ENCODE measurements around the gene EIF2A. TPM values are rescaled to one million over a fixed set of nuclear protein-coding genes. Genes with fewer than 3 reads are reported as not detected.
A peak's percentile ranks its signal among the peaks of the same experiment; 100 is the strongest.

Gene EIF2A
- total and polyA plus RNA-seq, 8 donors: 46.4 to 89.1 (median 63.9) TPM

- Histone ChIP-seq H3K36me3 (peaks cover 0 to 29% (median 0%) of the 10 kb centered on the region in 3 donors), H3K9me3 (no peaks in the 10 kb centered on the region), H3K4me3 (peak overlapping the region in 1 of 4 donors; percentile 5), H3K4me1 (peaks cover 45 to 60% (median 55%) of the 10 kb centered on the region in 3 donors), H3K27me3 (no peaks in the 10 kb centered on the region), H3K27ac (no peak overlapping the region)
- no peak for TF ChIP-seq CTCF (IDR thresholded peaks at IDR 0.05)
- no peak for DNase-seq
- intact Hi-C loops (cut with DNase I): no loop called here
- 29 to 35% methylated on average over 3 of the region's 3 CpGs for WGBS, 2 donors
- ATAC-seq: no peak
- FAIRE-seq: no peak
Measured at GRCh38 chr3:150543128-150543527, 3.5 kb upstream of the EIF2A start.

GRCh38 chr3:150543531-150543930 lies 3.1 kb upstream of the EIF2A start:
- H3K36me3 ChIP-seq: peaks cover 0 to 29% (median 0%) of the 10 kb centered on the region in 3 donors
- FAIRE-seq (no peak), ATAC-seq (no peak), DNase-seq (no peak)
- intact Hi-C loops (cut with DNase I): no loop called here
- WGBS, 2 donors: 25 to 29% methylated on average over 2 of the region's 2 CpGs
- H3K27me3 ChIP-seq: no peaks in the 10 kb centered on the region
- H3K27ac ChIP-seq: no peak overlapping the region
- no peaks in the 10 kb centered on the region for H3K9me3 ChIP-seq
- peak overlapping the region in 1 of 4 donors; percentile 89 for H3K4me3 ChIP-seq
- peaks cover 41 to 56% (median 52%) of the 10 kb centered on the region in 3 donors for H3K4me1 ChIP-seq
- TF ChIP-seq CTCF (IDR thresholded peaks at IDR 0.05): no peak

GRCh38 chr3:150544041-150544440 lies 2.5 kb upstream of the EIF2A start:
- intact Hi-C loops (cut with DNase I): no loop called here
- peak overlapping the region in 1 of 4 donors; percentile 98 for H3K27ac ChIP-seq

GRCh38 chr3:150544726-150545125 lies 1.9 kb upstream of the EIF2A start:
- no peak for TF ChIP-seq CTCF (IDR thresholded peaks at IDR 0.05)
- intact Hi-C loops (cut with DNase I): no loop called here
- Histone ChIP-seq H3K27ac (peak overlapping the region; percentile 98 to 99 (median 99)), H3K4me1 (peaks cover 38 to 46% (median 43%) of the 10 kb centered on the region in 3 donors), H3K36me3 (peaks cover 0 to 29% (median 0%) of the 10 kb centered on the region in 3 donors), H3K27me3 (no peaks in the 10 kb centered on the region), H3K9me3 (no peaks in the 10 kb centered on the region), H3K4me3 (peak overlapping the region; percentile 78 to 95 (median 92))
- 0% methylated on average over 1 of the region's 1 CpG for WGBS, 2 donors
- peak; percentile 64 for FAIRE-seq
- no peak for ATAC-seq
- DNase-seq: no peak

More at GRCh38 chr3:150544041-150544440, 2.5 kb upstream of the EIF2A start:
- H3K36me3 ChIP-seq: peaks cover 0 to 29% (median 0%) of the 10 kb centered on the region in 3 donors
- no peaks in the 10 kb centered on the region for H3K9me3 ChIP-seq
- H3K4me1 ChIP-seq: peaks cover 38 to 53% (median 50%) of the 10 kb centered on the region in 3 donors
- ATAC-seq (no peak), DNase-seq (no peak), FAIRE-seq (no peak)
- TF ChIP-seq CTCF (IDR thresholded peaks at IDR 0.05): no peak
- H3K4me3 ChIP-seq: peak overlapping the region in 3 of 4 donors; percentile 78 to 94 (median 89)
- no peaks in the 10 kb centered on the region for H3K27me3 ChIP-seq

- intact Hi-C loops (cut with DNase I): no loop called here
- no peak for TF ChIP-seq CTCF (IDR thresholded peaks at IDR 0.05)
- DNase-seq: peak in 4 of 6 donors; percentile 39 to 87 (median 53)
- peak; percentile 24 to 37 (median 28) for ATAC-seq
- Histone ChIP-seq H3K4me3 (peak overlapping the region; percentile 78 to 95 (median 92)), H3K36me3 (peaks cover 0 to 29% (median 0%) of the 10 kb centered on the region in 3 donors), H3K27me3 (no peaks in the 10 kb centered on the region), H3K4me1 (peaks cover 31 to 38% (median 37%) of the 10 kb centered on the region in 3 donors), H3K9me3 (no peaks in the 10 kb centered on the region), H3K27ac (peak overlapping the region; percentile 98 to 99 (median 99))
- 0 to 1% methylated on average over 41 to 54 of the region's 54 CpGs for WGBS, 2 donors
- FAIRE-seq: no peak
Measured at GRCh38 chr3:150545419-150546225, 965 bp upstream of the EIF2A start.

Data from pancreas (tissue), 10 donors.